GM21381 (cell line): ENCODE measurements around the gene ANTKMT.
A peak's percentile ranks its signal among the peaks of the same experiment; 100 is the strongest.

ENCODE experiments used
- ATAC-seq: cut with Tn5 transposase; IDR thresholded peaks from one replicate; pipeline ENCODE4 v1.9.1; 2021; ENCODE audit warnings: mild to moderate bottlenecking, moderate library complexity; ENCODE audit not compliant: unreplicated experiment

The ANTKMT gene

GRCh38 chr16:720990-721764 is at the start of gene ANTKMT:
ANTKMT (plus strand) TSS chr16:721146; CDS start chr16:721275, 129 bp downstream.
- peak; percentile 68 for ATAC-seq

- ATAC-seq, result no peak
These were observed 49.4 kb upstream of the ANTKMT start for GRCh38 chr16:671353-672131.

GRCh38 chr16:672371-672770 is 48.6 kb upstream of the ANTKMT start:
- no peak for ATAC-seq

GRCh38 chr16:672851-673250 is 48.1 kb upstream of the ANTKMT start:
- ATAC-seq, result no peak

- no peak for ATAC-seq
These were observed 47.5 kb upstream of the ANTKMT start for GRCh38 chr16:673399-673991.

- ATAC-seq, result no peak
These were observed 46.6 kb upstream of the ANTKMT start for GRCh38 chr16:674214-674881.

- ATAC-seq, result no peak
These were observed 45.7 kb upstream of the ANTKMT start, which contains the start of gene RHBDL1 for GRCh38 chr16:674968-675883. RHBDL1 (plus strand) TSS chr16:675671; CDS start chr16:675791, 120 bp downstream.

- ATAC-seq, result no peak
These were observed 44.9 kb upstream of the ANTKMT start for GRCh38 chr16:675884-676564.

- no peak for ATAC-seq
These were observed 44.4 kb upstream of the ANTKMT start for GRCh38 chr16:676565-676902.

GRCh38 chr16:676913-677312 is 44.0 kb upstream of the ANTKMT start:
- no peak for ATAC-seq

GRCh38 chr16:677316-678190 is 43.4 kb upstream of the ANTKMT start:
- ATAC-seq, result no peak

- no peak for ATAC-seq
These were observed 42.6 kb upstream of the ANTKMT start for GRCh38 chr16:678209-678857.

GRCh38 chr16:678858-679813 is 41.8 kb upstream of the ANTKMT start:
- ATAC-seq, result no peak

- peak; percentile 41 for ATAC-seq
These were observed 40.9 kb upstream of the ANTKMT start, which contains the start of gene STUB1 for GRCh38 chr16:679814-680624. STUB1 (plus strand) TSS chr16:680410; CDS start chr16:680526, 116 bp downstream.

GRCh38 chr16:680625-680945 is 40.4 kb upstream of the ANTKMT start:
- no peak for ATAC-seq
